Calu3 (cell line): ENCODE data around the gene HOMEZ. TPM values are rescaled to one million over a fixed set of nuclear protein-coding genes. Genes with fewer than 3 reads are reported as not detected.
A peak's percentile ranks its signal among the peaks of the same experiment; 100 is the strongest.

ENCODE experiments used
- BruUV-seq: library from RNA; stranded (reverse); fragments of 400-500 nt; replicated peaks from 2 replicates; lab custom pipeline; 2021; lab: Mats Ljungman, UMichigan
- CTCF ChIA-PET: fragments of 300-600 bp; sonication (Branson Sonifier 250); formaldehyde crosslinking; loops from one replicate; lab custom pipeline; 2022; ENCODE audit warnings: antibody characterized with exemption; lab: Charles Lee
- DNase-seq: peaks from one replicate; pipeline ENCODE4 v3.0.0; 2022
- H3K27ac Mint-ChIP-seq: one replicate; pipeline ENCODE4 v1.8.0; 2022; ENCODE audit warnings: mixed read lengths; ENCODE audit not compliant: unreplicated experiment
- H3K27me3 Mint-ChIP-seq: one replicate; pipeline ENCODE4 v1.8.0; 2022; ENCODE audit warnings: mixed read lengths; ENCODE audit not compliant: unreplicated experiment
- H3K36me3 Mint-ChIP-seq: one replicate; pipeline ENCODE4 v1.8.0; 2022; ENCODE audit warnings: mild to moderate bottlenecking, moderate library complexity, mixed read lengths; ENCODE audit not compliant: insufficient read depth, unreplicated experiment
- H3K4me1 Mint-ChIP-seq: one replicate; pipeline ENCODE4 v1.8.0; 2022; ENCODE audit warnings: mild to moderate bottlenecking, low read depth, mixed read lengths; ENCODE audit not compliant: unreplicated experiment
- H3K4me3 Mint-ChIP-seq: one replicate; pipeline ENCODE4 v1.8.0; 2022; ENCODE audit warnings: mild to moderate bottlenecking, low read depth, moderate library complexity, mixed read lengths; ENCODE audit not compliant: unreplicated experiment
- H3K9me3 Mint-ChIP-seq: one replicate; pipeline ENCODE4 v1.8.0; 2022; ENCODE audit warnings: low read depth, mixed read lengths; ENCODE audit not compliant: unreplicated experiment
- intact Hi-C: fragments of 100-400 bp; cut with micrococcal nuclease; formaldehyde crosslinking; loops from one replicate; pipeline ENCODE4 v1.10.0; 2022; ENCODE audit not compliant: unreplicated experiment
- total RNA-seq: library from RNA; stranded (reverse); gene quantifications from 2 replicates; pipeline ENCODE4 v1.2.3, GENCODE V29; 2022
- TF ChIP-seq, protein P1 (sequence below): fragments of 200-600 bp; IDR thresholded peaks from one replicate; pipeline ENCODE4 v1.8.0; 2022; ENCODE audit warnings: antibody characterized with exemption; ENCODE audit not compliant: unreplicated experiment

HOMEZ gene
- total RNA-seq, 1 experiment from 2014 or later = 19.3 TPM

GRCh38 chr14:23296012-23296777, 10.3 kb upstream of the HOMEZ start:
- H3K27me3 Mint-ChIP-seq = no peaks in the 10 kb centered on the region
- intact Hi-C loops = no loop called here
- no peak overlapping the region for H3K4me3 Mint-ChIP-seq
- BruUV-seq = no TSS peak
- CTCF ChIA-PET = no interaction called here
- no peaks in the 10 kb centered on the region for H3K9me3 Mint-ChIP-seq
- TF ChIP-seq, protein P1, sequence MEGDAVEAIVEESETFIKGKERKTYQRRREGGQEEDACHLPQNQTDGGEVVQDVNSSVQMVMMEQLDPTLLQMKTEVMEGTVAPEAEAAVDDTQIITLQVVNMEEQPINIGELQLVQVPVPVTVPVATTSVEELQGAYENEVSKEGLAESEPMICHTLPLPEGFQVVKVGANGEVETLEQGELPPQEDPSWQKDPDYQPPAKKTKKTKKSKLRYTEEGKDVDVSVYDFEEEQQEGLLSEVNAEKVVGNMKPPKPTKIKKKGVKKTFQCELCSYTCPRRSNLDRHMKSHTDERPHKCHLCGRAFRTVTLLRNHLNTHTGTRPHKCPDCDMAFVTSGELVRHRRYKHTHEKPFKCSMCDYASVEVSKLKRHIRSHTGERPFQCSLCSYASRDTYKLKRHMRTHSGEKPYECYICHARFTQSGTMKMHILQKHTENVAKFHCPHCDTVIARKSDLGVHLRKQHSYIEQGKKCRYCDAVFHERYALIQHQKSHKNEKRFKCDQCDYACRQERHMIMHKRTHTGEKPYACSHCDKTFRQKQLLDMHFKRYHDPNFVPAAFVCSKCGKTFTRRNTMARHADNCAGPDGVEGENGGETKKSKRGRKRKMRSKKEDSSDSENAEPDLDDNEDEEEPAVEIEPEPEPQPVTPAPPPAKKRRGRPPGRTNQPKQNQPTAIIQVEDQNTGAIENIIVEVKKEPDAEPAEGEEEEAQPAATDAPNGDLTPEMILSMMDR = no peak
- DNase-seq = no peak
- no peak overlapping the region for H3K27ac Mint-ChIP-seq
- peaks cover 25% of the 10 kb centered on the region for H3K4me1 Mint-ChIP-seq
- peaks cover 22% of the 10 kb centered on the region for H3K36me3 Mint-ChIP-seq

DNA sequence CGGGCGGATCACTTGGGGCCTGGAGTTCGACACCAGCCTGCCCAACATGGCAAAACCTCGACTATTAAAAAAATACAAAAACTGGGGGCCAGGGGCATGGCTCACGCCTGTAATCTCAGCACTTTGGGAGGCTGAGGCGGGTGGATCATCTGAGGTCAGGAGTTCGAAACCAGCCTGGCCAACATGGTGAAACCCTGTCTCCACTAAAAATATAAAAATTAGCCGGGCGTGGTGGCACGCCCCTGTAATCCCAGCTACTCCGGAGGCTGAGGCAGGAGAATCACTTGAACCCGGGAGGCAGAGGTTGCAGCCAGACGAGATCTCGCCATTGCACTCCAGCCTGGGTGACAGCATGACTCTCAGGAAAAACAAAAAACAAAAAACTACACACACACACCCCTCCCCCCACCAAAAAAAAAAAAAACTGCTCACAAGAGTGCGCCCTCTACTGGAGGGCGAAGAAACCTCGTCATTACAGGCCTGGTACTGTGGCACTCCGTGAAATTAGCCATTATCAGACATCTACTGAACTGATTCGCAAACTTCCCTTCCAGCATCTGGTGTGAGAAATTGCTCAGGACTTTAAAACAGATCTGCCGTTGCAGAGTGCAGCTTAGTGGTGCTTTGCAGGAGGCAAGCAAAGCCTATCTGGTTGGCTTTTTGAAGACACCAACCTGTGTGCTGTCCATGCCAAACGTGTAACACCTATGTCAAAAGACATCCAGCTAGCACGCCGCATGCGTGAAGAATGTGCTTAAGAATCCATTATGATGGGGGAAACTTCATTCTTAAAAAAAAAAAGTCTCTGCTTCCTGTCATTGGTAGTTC, 9.0 kb upstream of the HOMEZ start:
- Mint-ChIP-seq H3K4me3 (no peak overlapping the region), H3K9me3 (no peaks in the 10 kb centered on the region), H3K36me3 (peaks cover 14% of the 10 kb centered on the region), H3K4me1 (peaks cover 22% of the 10 kb centered on the region), H3K27me3 (no peaks in the 10 kb centered on the region), H3K27ac (peak overlapping the region; percentile 27)
- BruUV-seq = no TSS peak
- intact Hi-C loops = no loop called here
- DNase-seq = peak; percentile 49
- TF ChIP-seq, protein P1 = peak; percentile 79
- CTCF ChIA-PET = interaction anchor here (0.6 to 0.7 kb wide), 3 partner anchors 11 to 349 kb away, joined by 3 to 8 read pairs (median 5); partner anchors contain the start of gene BCL2L2

GRCh38 chr14:23286902-23287479, 1.1 kb upstream of the HOMEZ start:
- peaks cover 9% of the 10 kb centered on the region for H3K4me1 Mint-ChIP-seq
- DNase-seq = no peak
- H3K4me3 Mint-ChIP-seq = peak overlapping the region; percentile 79
- no TSS peak for BruUV-seq
- H3K36me3 Mint-ChIP-seq = peaks cover 31% of the 10 kb centered on the region
- intact Hi-C loops = no loop called here
- no peak overlapping the region for H3K27ac Mint-ChIP-seq
- CTCF ChIA-PET = no interaction called here
- H3K9me3 Mint-ChIP-seq = no peaks in the 10 kb centered on the region
- TF ChIP-seq, protein P1 = no peak
- no peaks in the 10 kb centered on the region for H3K27me3 Mint-ChIP-seq

GRCh38 chr14:23285530-23286019, 357 bp downstream of the HOMEZ start:
- Mint-ChIP-seq H3K27me3 (no peaks in the 10 kb centered on the region), H3K36me3 (peaks cover 31% of the 10 kb centered on the region), H3K4me1 (peaks cover 9% of the 10 kb centered on the region), H3K27ac (peak overlapping the region; percentile 72), H3K9me3 (no peaks in the 10 kb centered on the region), H3K4me3 (peak overlapping the region; percentile 79)
- CTCF ChIA-PET = interaction anchor here (0.7 to 1.4 kb wide), 3 partner anchors 17 to 325 kb away, joined by 3 to 7 read pairs (median 4); partner anchors contain the start of genes BCL2L2 and PPP1R3E
- intact Hi-C loops = no loop called here
- TF ChIP-seq, protein P1 = no peak
- BruUV-seq = no TSS peak
- DNase-seq = no peak
